Liver (tissue), 9 donors: Measurements from ENCODE around the gene ENPP7. TPM values are rescaled to one million over a fixed set of nuclear protein-coding genes. Genes with fewer than 3 reads are reported as not detected.

Experiments
- DNase-seq: peaks from one replicate; pipeline ENCODE4 v3.0.0-alpha.2; 2017; ENCODE audit warnings: low spot score
- H3K27ac ChIP-seq, 2 donors: one replicate each; pipeline ENCODE4 v1.7.0; 2013; ENCODE audit warnings: inconsistent platforms in 2 of 2, low read length in 2 of 2, control low read depth in 1 of 2, low read depth in 1 of 2, mild to moderate bottlenecking in 1 of 2
- H3K27me3 ChIP-seq, 4 donors: one replicate each; pipeline versions ENCODE4 v1.6.1 to v1.7.0; 2013; ENCODE audit warnings: low read length in 3 of 4, inconsistent platforms in 1 of 4, mild to moderate bottlenecking in 1 of 4, moderate library complexity in 1 of 4; ENCODE audit not compliant: control insufficient read depth in 4 of 4, insufficient read depth in 4 of 4
- H3K36me3 ChIP-seq, 4 donors: one replicate each; pipeline versions ENCODE4 v1.6.1 to v1.7.0; 2013; ENCODE audit warnings: low read length in 3 of 4, mild to moderate bottlenecking in 3 of 4, low read depth in 1 of 4, moderate library complexity in 1 of 4; ENCODE audit not compliant: control insufficient read depth in 4 of 4, insufficient read depth in 3 of 4
- H3K4me1 ChIP-seq, 4 donors: one replicate each; pipeline versions ENCODE4 v1.6.1 to v1.7.0; 2013; ENCODE audit warnings: low read length in 3 of 4, mild to moderate bottlenecking in 3 of 4, moderate library complexity in 1 of 4; ENCODE audit not compliant: control insufficient read depth in 4 of 4, insufficient read depth in 4 of 4
- H3K4me3 ChIP-seq, 3 donors: one replicate each; pipeline versions ENCODE4 v1.6.1 to v1.7.0; 2013; ENCODE audit warnings: low read length in 3 of 3, control low read depth in 1 of 3, low read depth in 1 of 3, mild to moderate bottlenecking in 1 of 3
- H3K9ac ChIP-seq, 2 donors: one replicate each; pipeline ENCODE4 v1.7.0; 2013; ENCODE audit warnings: low read length in 2 of 2, mild to moderate bottlenecking in 2 of 2, moderate library complexity in 2 of 2, control low read depth in 1 of 2, low read depth in 1 of 2
- H3K9me3 ChIP-seq, 4 donors: one replicate each; pipeline versions ENCODE4 v1.6.1 to v1.7.0; 2013; ENCODE audit warnings: low read length in 3 of 4; ENCODE audit not compliant: control insufficient read depth in 4 of 4
- ATF3 ChIP-seq: IDR thresholded peaks from 2 replicates; pipeline ENCODE4 v1.6.1; 2016; ENCODE audit warnings: antibody characterized with exemption
- CTCF ChIP-seq: fragments of 150-350 bp; IDR thresholded peaks from 2 replicates; pipeline ENCODE4 v1.5.1; 2017; ENCODE audit warnings: improper control_type of control experiment, low read depth, low read length; ENCODE audit not compliant: missing input control
- EGR1 ChIP-seq, 2 donors: IDR thresholded peaks; 2 replicates each; pipeline ENCODE4 v1.6.1; 2016 to 2018; ENCODE audit warnings: antibody characterized with exemption in 2 of 2, low read depth in 2 of 2
- FOXA1 ChIP-seq: IDR thresholded peaks from 2 replicates; pipeline ENCODE4 v1.6.1; 2016; ENCODE audit warnings: antibody characterized with exemption
- FOXA2 ChIP-seq: IDR thresholded peaks from 2 replicates; pipeline ENCODE4 v1.6.1; 2016; ENCODE audit warnings: antibody characterized with exemption
- GABPA ChIP-seq, 2 donors: IDR thresholded peaks in 1 of 2; conservative IDR thresholded peaks in 1 of 2; 2 replicates each; pipeline ENCODE4 v1.6.1; 2016; ENCODE audit warnings: antibody characterized with exemption in 2 of 2, mild to moderate bottlenecking in 1 of 2, moderate library complexity in 1 of 2
- HNF4A ChIP-seq, 2 donors: conservative IDR thresholded peaks; 2 replicates each; pipeline ENCODE4 v1.6.1; 2016; ENCODE audit warnings: antibody characterized with exemption in 2 of 2, mild to moderate bottlenecking in 2 of 2
- HNF4G ChIP-seq: IDR thresholded peaks from 2 replicates; pipeline ENCODE4 v1.6.1; 2016; ENCODE audit warnings: antibody characterized with exemption
- JUND ChIP-seq, 2 donors: IDR thresholded peaks; 2 replicates each; pipeline ENCODE4 v1.6.1; 2016; ENCODE audit warnings: antibody characterized with exemption in 2 of 2
- MAX ChIP-seq: IDR thresholded peaks from 2 replicates; pipeline ENCODE4 v1.6.1; 2016; ENCODE audit warnings: antibody characterized with exemption
- NR2F2 ChIP-seq: IDR thresholded peaks from 2 replicates; pipeline ENCODE4 v1.6.1; 2016; ENCODE audit warnings: antibody characterized with exemption
- RAD21 ChIP-seq, 2 donors: IDR thresholded peaks; 2 replicates each; pipeline ENCODE4 v1.6.1; 2016; ENCODE audit warnings: antibody characterized with exemption in 2 of 2, mild to moderate bottlenecking in 2 of 2
- RXRA ChIP-seq, 2 donors: IDR thresholded peaks; 2 replicates each; pipeline ENCODE4 v1.6.1; 2017 to 2018; ENCODE audit warnings: antibody characterized with exemption in 2 of 2, mild to moderate bottlenecking in 1 of 2
- SP1 ChIP-seq: IDR thresholded peaks from 2 replicates; pipeline ENCODE4 v1.6.1; 2018; ENCODE audit warnings: antibody characterized with exemption, mild to moderate bottlenecking
- TAF1 ChIP-seq: conservative IDR thresholded peaks from 2 replicates; pipeline ENCODE4 v1.6.1; 2016; ENCODE audit warnings: antibody characterized with exemption, mild to moderate bottlenecking
- YY1 ChIP-seq: IDR thresholded peaks from 2 replicates; pipeline ENCODE4 v1.6.1; 2016; ENCODE audit warnings: antibody characterized with exemption, mild to moderate bottlenecking
- WGBS: extraction: QIAGEN DNeasy Blood & Tissue Kit; methylation state at CpG from one replicate; pipeline ENCODE4 v1.1.7; 2013; 5-methylcytosine and 5-hydroxymethylcytosine counted together
- polyA plus RNA-seq, 2 donors: library from polyadenylated mRNA; stranded (reverse) in 1 of 2; unstranded in 1 of 2; fragments of 200-250 nt in 1 of 2; fragments of >200 nt in 1 of 2; fragmentation: Nextera tagmentation in 1 of 2; extraction: Ambion mirVana in 1 of 2; gene quantifications; one replicate each; pipeline versions ENCODE4 v1.2.1 to v1.2.3, GENCODE V29; 2013 to 2015
- total RNA-seq, 2 donors: library from RNA; depleted of rRNA; stranded (reverse); fragments of >200 nt; gene quantifications; one replicate each; pipeline ENCODE4 v1.2.3, GENCODE V29; 2014
- TF ChIP-seq, protein P1 (sequence below): IDR thresholded peaks from 2 replicates; pipeline ENCODE4 v1.6.1; 2016; ENCODE audit warnings: antibody characterized with exemption, mild to moderate bottlenecking
- TF ChIP-seq, protein P2 (sequence below): IDR thresholded peaks from 2 replicates; pipeline ENCODE4 v1.6.1; 2016; ENCODE audit warnings: antibody characterized with exemption
- donor health status: healthy.
- donor health status: healthy.
- donor health status: healthy.
- donor health status: healthy.
- donor health status: healthy.

Gene ENPP7
- total and polyA plus RNA-seq, 4 donors, result 1.7 to 12.0 (median 3.9) TPM

- peaks cover 0 to 8% (median 5%) of the 10 kb centered on the region in 4 donors for H3K27me3 ChIP-seq
- TF ChIP-seq, protein P1, sequence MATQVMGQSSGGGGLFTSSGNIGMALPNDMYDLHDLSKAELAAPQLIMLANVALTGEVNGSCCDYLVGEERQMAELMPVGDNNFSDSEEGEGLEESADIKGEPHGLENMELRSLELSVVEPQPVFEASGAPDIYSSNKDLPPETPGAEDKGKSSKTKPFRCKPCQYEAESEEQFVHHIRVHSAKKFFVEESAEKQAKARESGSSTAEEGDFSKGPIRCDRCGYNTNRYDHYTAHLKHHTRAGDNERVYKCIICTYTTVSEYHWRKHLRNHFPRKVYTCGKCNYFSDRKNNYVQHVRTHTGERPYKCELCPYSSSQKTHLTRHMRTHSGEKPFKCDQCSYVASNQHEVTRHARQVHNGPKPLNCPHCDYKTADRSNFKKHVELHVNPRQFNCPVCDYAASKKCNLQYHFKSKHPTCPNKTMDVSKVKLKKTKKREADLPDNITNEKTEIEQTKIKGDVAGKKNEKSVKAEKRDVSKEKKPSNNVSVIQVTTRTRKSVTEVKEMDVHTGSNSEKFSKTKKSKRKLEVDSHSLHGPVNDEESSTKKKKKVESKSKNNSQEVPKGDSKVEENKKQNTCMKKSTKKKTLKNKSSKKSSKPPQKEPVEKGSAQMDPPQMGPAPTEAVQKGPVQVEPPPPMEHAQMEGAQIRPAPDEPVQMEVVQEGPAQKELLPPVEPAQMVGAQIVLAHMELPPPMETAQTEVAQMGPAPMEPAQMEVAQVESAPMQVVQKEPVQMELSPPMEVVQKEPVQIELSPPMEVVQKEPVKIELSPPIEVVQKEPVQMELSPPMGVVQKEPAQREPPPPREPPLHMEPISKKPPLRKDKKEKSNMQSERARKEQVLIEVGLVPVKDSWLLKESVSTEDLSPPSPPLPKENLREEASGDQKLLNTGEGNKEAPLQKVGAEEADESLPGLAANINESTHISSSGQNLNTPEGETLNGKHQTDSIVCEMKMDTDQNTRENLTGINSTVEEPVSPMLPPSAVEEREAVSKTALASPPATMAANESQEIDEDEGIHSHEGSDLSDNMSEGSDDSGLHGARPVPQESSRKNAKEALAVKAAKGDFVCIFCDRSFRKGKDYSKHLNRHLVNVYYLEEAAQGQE, result no peak
- TF ChIP-seq YY1 (no peak), RAD21 (IDR thresholded peaks at IDR 0.05) (no peak), FOXA2 (no peak), TAF1 (no peak), RXRA (IDR thresholded peaks at IDR 0.05) (no peak), SP1 (no peak), FOXA1 (no peak), HNF4A (conservative IDR thresholded peaks at IDR 0.05) (no peak), HNF4G (no peak), EGR1 (IDR thresholded peaks at IDR 0.05; ENCODE audit: low read depth in 2 of 2) (no peak), MAX (no peak), CTCF (no peak), JUND (IDR thresholded peaks at IDR 0.05) (no peak), ATF3 (no peak), GABPA (IDR thresholded peaks at IDR 0.05 in 1 of 2, conservative IDR thresholded peaks at IDR 0.05 in 1 of 2) (no peak), NR2F2 (no peak)
- TF ChIP-seq, protein P2, sequence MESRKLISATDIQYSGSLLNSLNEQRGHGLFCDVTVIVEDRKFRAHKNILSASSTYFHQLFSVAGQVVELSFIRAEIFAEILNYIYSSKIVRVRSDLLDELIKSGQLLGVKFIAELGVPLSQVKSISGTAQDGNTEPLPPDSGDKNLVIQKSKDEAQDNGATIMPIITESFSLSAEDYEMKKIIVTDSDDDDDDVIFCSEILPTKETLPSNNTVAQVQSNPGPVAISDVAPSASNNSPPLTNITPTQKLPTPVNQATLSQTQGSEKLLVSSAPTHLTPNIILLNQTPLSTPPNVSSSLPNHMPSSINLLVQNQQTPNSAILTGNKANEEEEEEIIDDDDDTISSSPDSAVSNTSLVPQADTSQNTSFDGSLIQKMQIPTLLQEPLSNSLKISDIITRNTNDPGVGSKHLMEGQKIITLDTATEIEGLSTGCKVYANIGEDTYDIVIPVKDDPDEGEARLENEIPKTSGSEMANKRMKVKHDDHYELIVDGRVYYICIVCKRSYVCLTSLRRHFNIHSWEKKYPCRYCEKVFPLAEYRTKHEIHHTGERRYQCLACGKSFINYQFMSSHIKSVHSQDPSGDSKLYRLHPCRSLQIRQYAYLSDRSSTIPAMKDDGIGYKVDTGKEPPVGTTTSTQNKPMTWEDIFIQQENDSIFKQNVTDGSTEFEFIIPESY, result no peak
- WGBS, result 6% methylated on average over 74 of the region's 74 CpGs
- peaks cover 0 to 1% (median 0%) of the 10 kb centered on the region in 4 donors for H3K36me3 ChIP-seq
- DNase-seq, result no peak
- no peak overlapping the region for H3K27ac ChIP-seq
- peaks cover under 1 to 10% (median 5%) of the 10 kb centered on the region in 4 donors for H3K4me1 ChIP-seq
- H3K4me3 ChIP-seq, result no peak overlapping the region
- no peak overlapping the region for H3K9ac ChIP-seq
- no peaks in the 10 kb centered on the region for H3K9me3 ChIP-seq
Observed at GRCh38 chr17:79747508-79748294, 17.0 kb downstream of the ENPP7 start.
